ENCODE data around the gene USPL1.

DNA sequence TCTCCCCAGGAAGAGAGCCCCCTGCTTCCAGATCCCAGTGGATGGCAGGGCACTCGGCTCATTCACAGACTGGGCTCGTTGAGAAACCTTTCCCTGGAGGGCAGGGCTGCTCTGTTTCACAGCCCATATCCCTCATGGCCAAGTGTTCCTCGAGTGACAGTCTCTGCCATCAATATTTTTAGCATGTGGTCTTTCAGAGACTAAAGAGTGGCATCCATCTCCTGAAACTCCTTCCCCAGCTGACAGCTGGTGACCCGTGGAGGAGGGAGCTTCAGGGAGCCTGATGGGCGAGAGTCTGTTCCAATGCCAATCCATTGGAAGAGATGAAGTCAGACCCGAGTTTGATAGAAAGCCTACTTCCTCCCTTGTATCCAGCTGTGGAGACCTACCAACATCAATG lies 86.9 kb downstream of the USPL1 start:
- no peak for TF ChIP-seq POLR2AphosphoS5 (IDR thresholded peaks at IDR 0.05; ENCODE audit: low read depth, low read length)
- no peak for TF ChIP-seq SPI1 (IDR thresholded peaks at IDR 0.05; ENCODE audit: low read depth, low read length)
- no peak for TF ChIP-seq POLR2A (IDR thresholded peaks at IDR 0.05; ENCODE audit: low read depth, low read length)
